Activated B cell treated with CpG ODN at 0.5 μM for 24 hours (primary cell): Measurements from ENCODE around the gene ADAT3. TPM values are rescaled to one million over a fixed set of nuclear protein-coding genes. Genes with fewer than 3 reads are reported as not detected.

Experiments
- ATAC-seq: fragments of 200-7000 bp; cut with Tn5 transposase; one replicate; pipeline ENCODE4 v1.10.0; 2021; ENCODE audit warnings: low read depth, mild to moderate bottlenecking, moderate library complexity
- CTCF ChIA-PET: fragments of 350-600 bp; sonication (Branson Sonifier 250); formaldehyde crosslinking; loops from one replicate; lab custom pipeline; 2021; ENCODE audit warnings: antibody characterized with exemption; lab: Charles Lee
- POLR2A ChIA-PET: fragments of 350-600 bp; sonication (Branson Sonifier 250); formaldehyde crosslinking; loops from one replicate; lab custom pipeline; 2021; ENCODE audit warnings: antibody characterized with exemption; lab: Charles Lee
- DNase-seq: peaks from one replicate; pipeline ENCODE4 v3.0.0; 2022
- H3K27ac Mint-ChIP-seq: one replicate; pipeline ENCODE4 v1.8.0; 2020; ENCODE audit warnings: mixed read lengths
- H3K27me3 Mint-ChIP-seq: one replicate; pipeline ENCODE4 v1.8.0; 2021; ENCODE audit warnings: mixed read lengths
- H3K36me3 Mint-ChIP-seq: one replicate; pipeline ENCODE4 v1.8.0; 2021; ENCODE audit warnings: low read depth, mixed read lengths
- H3K4me1 Mint-ChIP-seq: one replicate; pipeline ENCODE4 v1.8.0; 2021; ENCODE audit warnings: mixed read lengths
- H3K4me3 Mint-ChIP-seq: one replicate; pipeline ENCODE4 v1.8.0; 2020; ENCODE audit warnings: mild to moderate bottlenecking, mixed read lengths
- H3K9me3 Mint-ChIP-seq: one replicate; pipeline ENCODE4 v1.8.0; 2020; ENCODE audit warnings: mixed read lengths
- CTCF ChIP-seq: fragments of 200-600 bp; IDR thresholded peaks from one replicate; pipeline ENCODE4 v1.8.0; 2022; ENCODE audit warnings: antibody characterized with exemption, mild to moderate bottlenecking
- intact Hi-C: fragments of 100-400 bp; cut with micrococcal nuclease; formaldehyde crosslinking; loops from one replicate; pipeline ENCODE4 v1.15.1; 2024
- total RNA-seq: library from RNA; stranded (reverse); gene quantifications from 2 replicates; pipeline ENCODE4 v1.2.3, GENCODE V29; 2022

The ADAT3 gene
- total RNA-seq, 1 donor from 2014 or later, result 14.1 TPM

GRCh38 chr19:1917146-1917545 lies 11.9 kb downstream of the ADAT3 start:
- POLR2A ChIA-PET, result interaction anchor here (1.2 kb wide), 1 partner anchor 125 kb away, joined by 3 read pairs; no protein-coding TSS in a partner anchor
- no peak overlapping the region for H3K27ac Mint-ChIP-seq
- H3K4me1 Mint-ChIP-seq, result no peaks in the 10 kb centered on the region
- ATAC-seq, result no peak
- no peaks in the 10 kb centered on the region for H3K9me3 Mint-ChIP-seq
- CTCF ChIA-PET, result no interaction called here
- no peak for DNase-seq
- TF ChIP-seq CTCF, result no peak
- H3K4me3 Mint-ChIP-seq, result no peak overlapping the region
- peaks cover 43% of the 10 kb centered on the region for H3K36me3 Mint-ChIP-seq
- intact Hi-C loops, result no loop called here
- H3K27me3 Mint-ChIP-seq, result no peaks in the 10 kb centered on the region

GRCh38 chr19:1917926-1918325 lies 12.7 kb downstream of the ADAT3 start:
- H3K27ac Mint-ChIP-seq, result no peak overlapping the region
- H3K4me1 Mint-ChIP-seq, result no peaks in the 10 kb centered on the region
- no peak for TF ChIP-seq CTCF
- peaks cover 46% of the 10 kb centered on the region for H3K36me3 Mint-ChIP-seq
- H3K9me3 Mint-ChIP-seq, result no peaks in the 10 kb centered on the region
- H3K4me3 Mint-ChIP-seq, result no peak overlapping the region
- H3K27me3 Mint-ChIP-seq, result no peaks in the 10 kb centered on the region
- intact Hi-C loops, result no loop called here
- ChIA-PET CTCF (no interaction called here), POLR2A (no interaction called here)
- ATAC-seq, result no peak
- no peak for DNase-seq

- TF ChIP-seq CTCF, result no peak
- Mint-ChIP-seq H3K36me3 (peaks cover 42% of the 10 kb centered on the region), H3K9me3 (no peaks in the 10 kb centered on the region), H3K4me3 (no peak overlapping the region), H3K27me3 (no peaks in the 10 kb centered on the region), H3K27ac (no peak overlapping the region), H3K4me1 (no peaks in the 10 kb centered on the region)
- intact Hi-C loops, result no loop called here
- POLR2A ChIA-PET, result interaction anchor here (0.7 kb wide), 1 partner anchor 270 kb away, joined by 6 read pairs; no protein-coding TSS in a partner anchor
- DNase-seq (no peak), ATAC-seq (no peak)
- CTCF ChIA-PET, result no interaction called here
These were observed 13.8 kb downstream of the ADAT3 start for GRCh38 chr19:1918975-1919374.

- ATAC-seq (no peak), DNase-seq (no peak)
- Mint-ChIP-seq H3K4me3 (no peak overlapping the region), H3K9me3 (no peaks in the 10 kb centered on the region), H3K4me1 (peaks cover 2% of the 10 kb centered on the region), H3K27me3 (no peaks in the 10 kb centered on the region), H3K36me3 (peaks cover 49% of the 10 kb centered on the region), H3K27ac (no peak overlapping the region)
- ChIA-PET POLR2A (no interaction called here), CTCF (no interaction called here)
- intact Hi-C loops, result no loop called here
- no peak for TF ChIP-seq CTCF
These were observed 15.4 kb downstream of the ADAT3 start for GRCh38 chr19:1920644-1921043.

GRCh38 chr19:1921326-1921725 lies 16.1 kb downstream of the ADAT3 start:
- intact Hi-C loops, result no loop called here
- H3K4me3 Mint-ChIP-seq, result no peak overlapping the region
- H3K36me3 Mint-ChIP-seq, result peaks cover 46% of the 10 kb centered on the region
- no peak for ATAC-seq
- no peak for DNase-seq
- no peak for TF ChIP-seq CTCF
- H3K9me3 Mint-ChIP-seq, result no peaks in the 10 kb centered on the region
- ChIA-PET POLR2A (interaction anchor here (0.6 kb wide), 1 partner anchor 916 kb away, joined by 6 read pairs; no protein-coding TSS in a partner anchor), CTCF (no interaction called here)
- H3K27ac Mint-ChIP-seq, result no peak overlapping the region
- peaks cover 2% of the 10 kb centered on the region for H3K4me1 Mint-ChIP-seq
- no peaks in the 10 kb centered on the region for H3K27me3 Mint-ChIP-seq
